T-helper 2 cell treated with Interferon-gamma antibody and Interleukin-4, amounts not matched to agents 5 μg/mL and 100 μg/mL, for 36 hours (primary cell): ENCODE data around the gene NGEF.

Experiments
- DNase-seq: peaks from one replicate; pipeline ENCODE4 v3.0.0; 2021; ENCODE audit warnings: low spot score
- H3K27ac Mint-ChIP-seq: one replicate; pipeline ENCODE4 v1.8.0; 2021; ENCODE audit warnings: mild to moderate bottlenecking, mixed read lengths
- H3K27me3 Mint-ChIP-seq: one replicate; pipeline ENCODE4 v1.8.0; 2021; ENCODE audit warnings: low read depth, mixed read lengths
- H3K36me3 Mint-ChIP-seq: one replicate; pipeline ENCODE4 v1.8.0; 2021; ENCODE audit warnings: low read depth, mixed read lengths
- H3K4me1 Mint-ChIP-seq: one replicate; pipeline ENCODE4 v1.8.0; 2021; ENCODE audit warnings: low read depth, mixed read lengths
- H3K4me3 Mint-ChIP-seq: one replicate; pipeline ENCODE4 v1.8.0; 2022; ENCODE audit warnings: mild to moderate bottlenecking, moderate library complexity, mixed read lengths
- H3K9me3 Mint-ChIP-seq: one replicate; pipeline ENCODE4 v1.8.0; 2021; ENCODE audit warnings: mixed read lengths

Gene NGEF

GRCh38 chr2:232967474-232967873 lies 45.6 kb downstream of the NGEF start:
- peaks cover 2% of the 10 kb centered on the region for H3K27me3 Mint-ChIP-seq
- no peaks in the 10 kb centered on the region for H3K36me3 Mint-ChIP-seq
- no peaks in the 10 kb centered on the region for H3K9me3 Mint-ChIP-seq
- DNase-seq: no peak
- no peak overlapping the region for H3K27ac Mint-ChIP-seq
- H3K4me1 Mint-ChIP-seq: no peaks in the 10 kb centered on the region
- no peak overlapping the region for H3K4me3 Mint-ChIP-seq

- DNase-seq: no peak
- Mint-ChIP-seq H3K4me1 (no peaks in the 10 kb centered on the region), H3K4me3 (no peak overlapping the region), H3K27ac (no peak overlapping the region), H3K27me3 (peaks cover 2% of the 10 kb centered on the region), H3K36me3 (no peaks in the 10 kb centered on the region), H3K9me3 (no peaks in the 10 kb centered on the region)
These were observed 46.9 kb downstream of the NGEF start for GRCh38 chr2:232966122-232966521.

GRCh38 chr2:232963913-232964312 lies 49.1 kb downstream of the NGEF start:
- no peak for DNase-seq
- H3K36me3 Mint-ChIP-seq: no peaks in the 10 kb centered on the region
- H3K27me3 Mint-ChIP-seq: peaks cover 2% of the 10 kb centered on the region
- no peak overlapping the region for H3K27ac Mint-ChIP-seq
- no peaks in the 10 kb centered on the region for H3K9me3 Mint-ChIP-seq
- no peak overlapping the region for H3K4me3 Mint-ChIP-seq
- H3K4me1 Mint-ChIP-seq: no peaks in the 10 kb centered on the region

- Mint-ChIP-seq H3K27ac (no peak overlapping the region), H3K4me1 (no peaks in the 10 kb centered on the region), H3K36me3 (no peaks in the 10 kb centered on the region), H3K9me3 (no peaks in the 10 kb centered on the region), H3K4me3 (no peak overlapping the region), H3K27me3 (peaks cover 2% of the 10 kb centered on the region)
- no peak for DNase-seq
These were observed 52.2 kb downstream of the NGEF start for GRCh38 chr2:232960862-232961261.

- Mint-ChIP-seq H3K27me3 (peaks cover 4% of the 10 kb centered on the region), H3K4me1 (no peaks in the 10 kb centered on the region), H3K36me3 (no peaks in the 10 kb centered on the region), H3K9me3 (no peaks in the 10 kb centered on the region), H3K4me3 (no peak overlapping the region), H3K27ac (no peak overlapping the region)
- no peak for DNase-seq
These were observed 53.9 kb downstream of the NGEF start for GRCh38 chr2:232959139-232959538.

- H3K9me3 Mint-ChIP-seq: no peaks in the 10 kb centered on the region
- no peak for DNase-seq
- no peaks in the 10 kb centered on the region for H3K36me3 Mint-ChIP-seq
- no peaks in the 10 kb centered on the region for H3K4me1 Mint-ChIP-seq
- H3K4me3 Mint-ChIP-seq: no peak overlapping the region
- H3K27ac Mint-ChIP-seq: no peak overlapping the region
- H3K27me3 Mint-ChIP-seq: peaks cover 4% of the 10 kb centered on the region
These were observed 55.4 kb downstream of the NGEF start for GRCh38 chr2:232957657-232958090.

GRCh38 chr2:232955856-232956255 lies 57.2 kb downstream of the NGEF start:
- Mint-ChIP-seq H3K27ac (no peak overlapping the region), H3K27me3 (peaks cover 6% of the 10 kb centered on the region), H3K36me3 (no peaks in the 10 kb centered on the region), H3K4me1 (no peaks in the 10 kb centered on the region), H3K9me3 (no peaks in the 10 kb centered on the region), H3K4me3 (no peak overlapping the region)
- DNase-seq: no peak

- H3K36me3 Mint-ChIP-seq: no peaks in the 10 kb centered on the region
- no peak overlapping the region for H3K4me3 Mint-ChIP-seq
- no peak overlapping the region for H3K27ac Mint-ChIP-seq
- peaks cover 6% of the 10 kb centered on the region for H3K27me3 Mint-ChIP-seq
- no peaks in the 10 kb centered on the region for H3K4me1 Mint-ChIP-seq
- DNase-seq: no peak
- H3K9me3 Mint-ChIP-seq: no peaks in the 10 kb centered on the region
These were observed 58.4 kb downstream of the NGEF start for GRCh38 chr2:232954691-232955090.

- H3K4me1 Mint-ChIP-seq: no peaks in the 10 kb centered on the region
These were observed 61.2 kb downstream of the NGEF start for GRCh38 chr2:232951891-232952290.

GRCh38 chr2:232951181-232951580 lies 61.9 kb downstream of the NGEF start:
- Mint-ChIP-seq H3K4me1 (no peaks in the 10 kb centered on the region), H3K27me3 (peaks cover 9% of the 10 kb centered on the region), H3K27ac (no peak overlapping the region), H3K9me3 (no peaks in the 10 kb centered on the region), H3K4me3 (no peak overlapping the region), H3K36me3 (no peaks in the 10 kb centered on the region)
- DNase-seq: no peak

More at GRCh38 chr2:232951891-232952290, 61.2 kb downstream of the NGEF start:
- no peak for DNase-seq
- no peak overlapping the region for H3K27ac Mint-ChIP-seq
- H3K27me3 Mint-ChIP-seq: peaks cover 6% of the 10 kb centered on the region
- H3K4me3 Mint-ChIP-seq: no peak overlapping the region
- H3K36me3 Mint-ChIP-seq: no peaks in the 10 kb centered on the region
- no peaks in the 10 kb centered on the region for H3K9me3 Mint-ChIP-seq

GRCh38 chr2:232950751-232951150 lies 62.3 kb downstream of the NGEF start:
- Mint-ChIP-seq H3K9me3 (no peaks in the 10 kb centered on the region), H3K4me1 (no peaks in the 10 kb centered on the region), H3K36me3 (no peaks in the 10 kb centered on the region), H3K27me3 (peaks cover 9% of the 10 kb centered on the region), H3K4me3 (no peak overlapping the region), H3K27ac (no peak overlapping the region)
- DNase-seq: no peak

GRCh38 chr2:232949016-232949415 lies 64.0 kb downstream of the NGEF start:
- Mint-ChIP-seq H3K9me3 (no peaks in the 10 kb centered on the region), H3K27ac (no peak overlapping the region), H3K36me3 (no peaks in the 10 kb centered on the region), H3K27me3 (peaks cover 5% of the 10 kb centered on the region), H3K4me1 (no peaks in the 10 kb centered on the region), H3K4me3 (no peak overlapping the region)
- DNase-seq: no peak

- Mint-ChIP-seq H3K36me3 (no peaks in the 10 kb centered on the region), H3K4me1 (peaks cover 5% of the 10 kb centered on the region), H3K27ac (no peak overlapping the region), H3K9me3 (peaks cover 4% of the 10 kb centered on the region), H3K4me3 (no peak overlapping the region), H3K27me3 (peaks cover 8% of the 10 kb centered on the region)
- DNase-seq: no peak
These were observed 70.2 kb downstream of the NGEF start for GRCh38 chr2:232942831-232943230.

- peaks cover 5% of the 10 kb centered on the region for H3K4me1 Mint-ChIP-seq
- H3K27me3 Mint-ChIP-seq: peaks cover 15% of the 10 kb centered on the region
- H3K36me3 Mint-ChIP-seq: no peaks in the 10 kb centered on the region
- H3K9me3 Mint-ChIP-seq: peaks cover 4% of the 10 kb centered on the region
- H3K4me3 Mint-ChIP-seq: no peak overlapping the region
- no peak overlapping the region for H3K27ac Mint-ChIP-seq
- no peak for DNase-seq
These were observed 71.0 kb downstream of the NGEF start for GRCh38 chr2:232941912-232942594.

- H3K4me3 Mint-ChIP-seq: no peak overlapping the region
- H3K4me1 Mint-ChIP-seq: peaks cover 5% of the 10 kb centered on the region
These were observed 71.7 kb downstream of the NGEF start for GRCh38 chr2:232941400-232941799.

More at GRCh38 chr2:232941400-232941799, 71.7 kb downstream of the NGEF start:
- Mint-ChIP-seq H3K27ac (no peak overlapping the region), H3K36me3 (no peaks in the 10 kb centered on the region), H3K9me3 (peaks cover 4% of the 10 kb centered on the region), H3K27me3 (peaks cover 13% of the 10 kb centered on the region)
- DNase-seq: no peak
